Pulmonary artery endothelial cell (primary cell): ENCODE data around the gene ARMC6. TPM values are rescaled to one million over a fixed set of nuclear protein-coding genes. Genes with fewer than 3 reads are reported as not detected.
"Not testable (repeated sequence)": the region's sequence is repeated elsewhere in the genome, so short reads cannot be mapped to it uniquely, and the experiment has no call there.

Experiments used
- DNase-seq: peaks from one replicate; pipeline ENCODE4 v3.0.0-alpha.2; 2011; ENCODE audit warnings: low read depth, low spot score
- total RNA-seq: library from RNA; depleted of rRNA; stranded (reverse); fragments of >200 nt; gene quantifications from 2 replicates; pipeline ENCODE4 v1.2.3, GENCODE V29; 2014

Gene ARMC6
- total RNA-seq, 1 donor from 2014 or later, result 51.1 TPM

- no peak for DNase-seq
Measured at GRCh38 chr19:19022380-19022961, 10.9 kb upstream of the ARMC6 start.

GRCh38 chr19:19023376-19023775 is 10.0 kb upstream of the ARMC6 start:
- not testable (repeated sequence) for DNase-seq

GRCh38 chr19:19025861-19026260 is 7.5 kb upstream of the ARMC6 start:
- no peak for DNase-seq

- DNase-seq, result no peak
Measured at GRCh38 chr19:19026299-19026971, 7.0 kb upstream of the ARMC6 start.

- DNase-seq, result no peak
Measured at GRCh38 chr19:19027228-19027627, 6.2 kb upstream of the ARMC6 start.

GRCh38 chr19:19028526-19028925 is 4.9 kb upstream of the ARMC6 start:
- DNase-seq, result no peak

GRCh38 chr19:19031891-19032290 is 1.5 kb upstream of the ARMC6 start:
- DNase-seq, result no peak

- DNase-seq, result peak; percentile 83
Measured at GRCh38 chr19:19032420-19033175, 805 bp upstream of the ARMC6 start.

GRCh38 chr19:19033176-19033425 is 302 bp upstream of the ARMC6 start:
- no peak for DNase-seq

GRCh38 chr19:19034204-19034624 is 811 bp downstream of the ARMC6 start:
- no peak for DNase-seq

- no peak for DNase-seq
Measured at GRCh38 chr19:19039901-19040300, 6.5 kb downstream of the ARMC6 start.

GRCh38 chr19:19040417-19040816 is 7.0 kb downstream of the ARMC6 start:
- DNase-seq, result no peak

- DNase-seq, result no peak
Measured at GRCh38 chr19:19042732-19043280, 9.4 kb downstream of the ARMC6 start.

- DNase-seq, result no peak
Measured at GRCh38 chr19:19043481-19043880, 10.1 kb downstream of the ARMC6 start.

GRCh38 chr19:19043881-19044280 is 10.5 kb downstream of the ARMC6 start:
- no peak for DNase-seq

GRCh38 chr19:19049406-19049805 is 16.0 kb downstream of the ARMC6 start:
- no peak for DNase-seq

- DNase-seq, result no peak
Measured at GRCh38 chr19:19050104-19050503, 16.7 kb downstream of the ARMC6 start.

- DNase-seq, result no peak
Measured at GRCh38 chr19:19050731-19051130, 17.3 kb downstream of the ARMC6 start.

GRCh38 chr19:19051478-19052213 is 18.2 kb downstream of the ARMC6 start:
- DNase-seq, result no peak

GRCh38 chr19:19052921-19053320 is 19.5 kb downstream of the ARMC6 start:
- DNase-seq, result no peak

GRCh38 chr19:19053508-19054314 is 20.3 kb downstream of the ARMC6 start:
- DNase-seq, result no peak
